ENCODE results near the gene BDNF.

BDNF gene

DNA sequence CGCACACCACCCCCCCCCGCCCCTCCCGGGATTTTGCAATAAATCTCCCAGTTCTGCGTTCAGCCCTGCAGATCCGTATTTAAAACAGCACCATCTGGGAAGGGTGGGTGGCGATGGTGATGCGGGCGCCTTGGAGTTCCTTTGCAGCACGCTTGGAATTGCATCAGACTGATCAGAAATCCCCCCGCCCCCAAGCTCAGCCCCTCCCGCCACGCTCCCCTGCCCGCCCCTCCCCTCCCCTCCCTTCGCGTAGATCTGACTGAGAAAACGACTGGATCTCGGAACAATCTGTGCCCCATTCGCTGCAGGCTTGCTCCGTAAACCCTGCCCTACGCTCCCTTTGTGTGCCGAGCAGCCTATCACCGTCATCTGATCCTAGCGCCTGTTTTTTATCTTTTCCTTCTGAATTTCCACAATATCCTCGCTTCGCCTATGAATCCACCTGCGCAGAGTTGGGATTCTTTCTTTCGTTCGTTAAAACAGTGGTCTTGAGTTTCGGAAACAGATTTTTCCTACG, 18.1 kb upstream of the BDNF start:
- Histone ChIP-seq H3K4me1 (ENCODE audit: low read depth, poor library complexity, severe bottlenecking) (no peaks in the 10 kb centered on the region), H3K79me2 (ENCODE audit: insufficient read depth, low read depth) (no peaks in the 10 kb centered on the region), H3K27me3 (ENCODE audit: insufficient read depth, low read depth) (no peaks in the 10 kb centered on the region), H3K36me3 (ENCODE audit: insufficient read depth) (no peaks in the 10 kb centered on the region), H3K9ac (no peak overlapping the region), H3K4me2 (no peak overlapping the region), H3K4me3 (IDR thresholded peaks at IDR 0.05; ENCODE audit: insufficient read depth, low read depth, low read length) (no peak overlapping the region), H2AFZ (ENCODE audit: low read depth) (no peak overlapping the region), H4K20me1 (ENCODE audit: insufficient read depth) (no peaks in the 10 kb centered on the region), H3K27ac (no peak overlapping the region)
- TF ChIP-seq, protein P1, sequence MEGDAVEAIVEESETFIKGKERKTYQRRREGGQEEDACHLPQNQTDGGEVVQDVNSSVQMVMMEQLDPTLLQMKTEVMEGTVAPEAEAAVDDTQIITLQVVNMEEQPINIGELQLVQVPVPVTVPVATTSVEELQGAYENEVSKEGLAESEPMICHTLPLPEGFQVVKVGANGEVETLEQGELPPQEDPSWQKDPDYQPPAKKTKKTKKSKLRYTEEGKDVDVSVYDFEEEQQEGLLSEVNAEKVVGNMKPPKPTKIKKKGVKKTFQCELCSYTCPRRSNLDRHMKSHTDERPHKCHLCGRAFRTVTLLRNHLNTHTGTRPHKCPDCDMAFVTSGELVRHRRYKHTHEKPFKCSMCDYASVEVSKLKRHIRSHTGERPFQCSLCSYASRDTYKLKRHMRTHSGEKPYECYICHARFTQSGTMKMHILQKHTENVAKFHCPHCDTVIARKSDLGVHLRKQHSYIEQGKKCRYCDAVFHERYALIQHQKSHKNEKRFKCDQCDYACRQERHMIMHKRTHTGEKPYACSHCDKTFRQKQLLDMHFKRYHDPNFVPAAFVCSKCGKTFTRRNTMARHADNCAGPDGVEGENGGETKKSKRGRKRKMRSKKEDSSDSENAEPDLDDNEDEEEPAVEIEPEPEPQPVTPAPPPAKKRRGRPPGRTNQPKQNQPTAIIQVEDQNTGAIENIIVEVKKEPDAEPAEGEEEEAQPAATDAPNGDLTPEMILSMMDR (conservative IDR thresholded peaks at IDR 0.05; ENCODE audit: low read depth, low read length): no peak

DNA sequence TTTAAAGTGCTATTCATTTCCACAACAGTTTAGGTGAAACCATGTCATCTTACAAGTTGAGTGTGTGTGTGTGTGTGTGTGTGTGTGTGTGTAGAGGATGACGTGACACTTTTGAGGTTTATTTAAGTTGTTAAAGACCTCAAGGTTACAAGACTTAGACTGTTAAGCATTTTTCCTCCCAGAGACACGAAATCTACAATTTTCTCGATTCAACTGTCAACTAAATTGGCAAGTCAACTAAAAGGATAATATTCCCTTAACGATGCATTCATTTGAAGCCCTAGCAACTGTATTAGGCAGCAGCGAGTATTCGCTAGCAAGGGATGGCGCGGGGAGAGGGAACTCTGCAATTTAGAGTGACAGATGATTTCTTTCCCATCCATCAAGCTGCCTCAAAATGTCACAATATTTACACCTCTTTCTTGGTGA, 17.6 kb upstream of the BDNF start:
- no peak overlapping the region for H3K9ac ChIP-seq
- no peaks in the 10 kb centered on the region for H3K27me3 ChIP-seq (ENCODE audit: insufficient read depth, low read depth)
- no peak overlapping the region for H3K27ac ChIP-seq
- H3K79me2 ChIP-seq (ENCODE audit: insufficient read depth, low read depth): no peaks in the 10 kb centered on the region
- no peaks in the 10 kb centered on the region for H4K20me1 ChIP-seq (ENCODE audit: insufficient read depth)
- no peak overlapping the region for H3K4me3 ChIP-seq (IDR thresholded peaks at IDR 0.05; ENCODE audit: insufficient read depth, low read depth, low read length)
- TF ChIP-seq, protein P1 (conservative IDR thresholded peaks at IDR 0.05; ENCODE audit: low read depth, low read length): no peak
- H3K4me1 ChIP-seq (ENCODE audit: low read depth, poor library complexity, severe bottlenecking): no peaks in the 10 kb centered on the region
- no peaks in the 10 kb centered on the region for H3K36me3 ChIP-seq (ENCODE audit: insufficient read depth)
- no peak overlapping the region for H3K4me2 ChIP-seq
- H2AFZ ChIP-seq (ENCODE audit: low read depth): no peak overlapping the region

DNA sequence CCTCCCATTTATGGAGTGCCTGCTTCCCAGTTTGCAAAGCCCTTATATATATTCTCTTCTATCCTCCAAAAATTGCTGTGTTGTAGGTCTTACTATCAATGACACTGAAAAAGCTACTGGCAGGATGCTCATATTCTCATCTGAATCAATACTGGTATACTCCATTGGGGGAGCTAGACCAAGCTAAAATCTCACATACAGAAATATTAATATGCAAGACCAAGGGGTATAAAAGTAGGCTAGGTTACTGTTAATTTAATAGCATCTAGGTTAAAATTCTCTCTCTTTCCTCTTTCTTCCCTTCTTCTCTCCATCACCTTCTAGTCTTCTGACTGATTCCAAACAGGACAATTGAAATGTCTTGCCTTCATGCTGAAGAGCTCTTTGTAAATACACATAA, 17.1 kb upstream of the BDNF start:
- H3K4me2 ChIP-seq: no peak overlapping the region
- TF ChIP-seq, protein P1 (conservative IDR thresholded peaks at IDR 0.05; ENCODE audit: low read depth, low read length): no peak; the same call in 1 of the 2 replicates
- H4K20me1 ChIP-seq (ENCODE audit: insufficient read depth): no peaks in the 10 kb centered on the region
- no peaks in the 10 kb centered on the region for H3K27me3 ChIP-seq (ENCODE audit: insufficient read depth, low read depth)
- no peak overlapping the region for H3K27ac ChIP-seq
- no peaks in the 10 kb centered on the region for H3K79me2 ChIP-seq (ENCODE audit: insufficient read depth, low read depth)
- no peaks in the 10 kb centered on the region for H3K4me1 ChIP-seq (ENCODE audit: low read depth, poor library complexity, severe bottlenecking)
- H3K9ac ChIP-seq: no peak overlapping the region
- H2AFZ ChIP-seq (ENCODE audit: low read depth): no peak overlapping the region
- H3K4me3 ChIP-seq (IDR thresholded peaks at IDR 0.05; ENCODE audit: insufficient read depth, low read depth, low read length): no peak overlapping the region
- no peaks in the 10 kb centered on the region for H3K36me3 ChIP-seq (ENCODE audit: insufficient read depth)

DNA sequence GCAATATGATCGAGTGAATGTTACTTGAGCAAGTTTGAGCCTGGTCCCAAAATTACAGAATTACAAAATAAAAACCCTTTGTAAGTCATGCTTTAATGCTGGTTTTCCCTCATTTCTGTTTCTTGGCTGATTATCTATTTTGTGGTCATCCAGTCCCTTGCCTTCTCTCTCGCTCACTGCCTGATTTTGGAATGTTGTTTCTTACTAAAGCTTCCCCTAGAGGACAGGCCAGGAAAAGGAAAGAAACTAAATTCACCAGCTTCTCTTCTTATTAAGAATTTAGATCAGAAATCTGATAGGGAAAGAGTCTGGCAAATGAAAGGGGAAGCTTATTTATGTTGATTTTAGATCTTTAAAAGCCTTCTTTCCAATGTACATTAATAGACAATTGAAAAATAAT, 16.6 kb upstream of the BDNF start:
- no peak overlapping the region for H3K9ac ChIP-seq
- no peaks in the 10 kb centered on the region for H4K20me1 ChIP-seq (ENCODE audit: insufficient read depth)
- no peak overlapping the region for H3K4me2 ChIP-seq
- H3K79me2 ChIP-seq (ENCODE audit: insufficient read depth, low read depth): no peaks in the 10 kb centered on the region
- H3K4me3 ChIP-seq (IDR thresholded peaks at IDR 0.05; ENCODE audit: insufficient read depth, low read depth, low read length): no peak overlapping the region
- TF ChIP-seq, protein P1 (conservative IDR thresholded peaks at IDR 0.05; ENCODE audit: low read depth, low read length): no peak
- no peaks in the 10 kb centered on the region for H3K36me3 ChIP-seq (ENCODE audit: insufficient read depth)
- H3K4me1 ChIP-seq (ENCODE audit: low read depth, poor library complexity, severe bottlenecking): no peaks in the 10 kb centered on the region
- H3K27me3 ChIP-seq (ENCODE audit: insufficient read depth, low read depth): no peaks in the 10 kb centered on the region
- no peak overlapping the region for H2AFZ ChIP-seq (ENCODE audit: low read depth)
- H3K27ac ChIP-seq: no peak overlapping the region

Data from KMS-11 (cell line).